GM18868 (cell line): ENCODE measurements around the gene SCAPER.
"Not testable (repeated sequence)": the region's sequence is repeated elsewhere in the genome, so short reads cannot be mapped to it uniquely, and the experiment has no call there.

ENCODE experiments used
- ATAC-seq: cut with Tn5 transposase; IDR thresholded peaks from one replicate; pipeline ENCODE4 v1.9.1; 2021; ENCODE audit warnings: mild to moderate bottlenecking, moderate library complexity; ENCODE audit not compliant: unreplicated experiment

The SCAPER gene

GRCh38 chr15:76861815-76862397 lies 43.2 kb downstream of the SCAPER start:
- ATAC-seq, result no peak

- no peak for ATAC-seq
Measured at GRCh38 chr15:76860201-76860600, 44.9 kb downstream of the SCAPER start.

- not testable (repeated sequence) for ATAC-seq
Measured at GRCh38 chr15:76850367-76850766, 54.8 kb downstream of the SCAPER start.

- ATAC-seq, result no peak
Measured at GRCh38 chr15:76846782-76847181, 58.4 kb downstream of the SCAPER start.

- ATAC-seq, result no peak
Measured at GRCh38 chr15:76844096-76844495, 61.0 kb downstream of the SCAPER start.

- no peak for ATAC-seq
Measured at GRCh38 chr15:76843269-76843668, 61.9 kb downstream of the SCAPER start.

- ATAC-seq, result no peak
Measured at GRCh38 chr15:76840830-76841460, 64.2 kb downstream of the SCAPER start.

- ATAC-seq, result no peak
Measured at GRCh38 chr15:76839173-76839572, 66.0 kb downstream of the SCAPER start.

GRCh38 chr15:76837474-76837873 lies 67.7 kb downstream of the SCAPER start:
- no peak for ATAC-seq

- no peak for ATAC-seq
Measured at GRCh38 chr15:76829939-76830338, 75.2 kb downstream of the SCAPER start.

- no peak for ATAC-seq
Measured at GRCh38 chr15:76823890-76824289, 81.2 kb downstream of the SCAPER start.

GRCh38 chr15:76823303-76823702 lies 81.8 kb downstream of the SCAPER start:
- ATAC-seq, result no peak

- not testable (repeated sequence) for ATAC-seq
Measured at GRCh38 chr15:76818926-76819325, 86.2 kb downstream of the SCAPER start.

- ATAC-seq, result no peak
Measured at GRCh38 chr15:76815421-76815820, 89.7 kb downstream of the SCAPER start.

- no peak for ATAC-seq
Measured at GRCh38 chr15:76812381-76812780, 92.8 kb downstream of the SCAPER start.

GRCh38 chr15:76809412-76810103 lies 95.6 kb downstream of the SCAPER start:
- ATAC-seq, result no peak

GRCh38 chr15:76803049-76803571 lies 102.0 kb downstream of the SCAPER start:
- ATAC-seq, result no peak

- no peak for ATAC-seq
Measured at GRCh38 chr15:76802411-76802810, 102.7 kb downstream of the SCAPER start.

GRCh38 chr15:76799760-76800159 lies 105.4 kb downstream of the SCAPER start:
- no peak for ATAC-seq

GRCh38 chr15:76795217-76795616 lies 109.9 kb downstream of the SCAPER start:
- no peak for ATAC-seq

GRCh38 chr15:76793162-76793561 lies 112.0 kb downstream of the SCAPER start:
- no peak for ATAC-seq

- ATAC-seq, result no peak
Measured at GRCh38 chr15:76791511-76791910, 113.6 kb downstream of the SCAPER start.
